Stimulated activated effector memory CD8-positive, alpha-beta T cell treated with anti-CD3 and anti-CD28 coated beads, Interleukin-12 subunit alpha, Interleukin-12 subunit beta, amount 100 ng/mL, for 72 hours (primary cell): ENCODE measurements around the gene ZNF697.
"Not testable (repeated sequence)": the region's sequence is repeated elsewhere in the genome, so short reads cannot be mapped to it uniquely, and the experiment has no call there.

Source experiments
- ATAC-seq: fragments of 150-1000 bp; cut with Tn5 transposase; 2 replicates; pipeline ENCODE4 v1.10.0; 2021
- DNase-seq, 2 donors: peaks; one replicate each; pipeline ENCODE4 v3.0.0; 2021 to 2022; ENCODE audit warnings: low spot score in 2 of 2
- H3K27ac Mint-ChIP-seq: one replicate; pipeline ENCODE4 v1.8.0; 2022; ENCODE audit warnings: mild to moderate bottlenecking, mixed read lengths
- H3K36me3 Mint-ChIP-seq: one replicate; pipeline ENCODE4 v1.8.0; 2022; ENCODE audit warnings: mild to moderate bottlenecking, mixed read lengths
- H3K4me1 Mint-ChIP-seq: one replicate; pipeline ENCODE4 v1.8.0; 2022; ENCODE audit warnings: mixed read lengths
- H3K4me3 Mint-ChIP-seq: one replicate; pipeline ENCODE4 v1.8.0; 2022; ENCODE audit warnings: mild to moderate bottlenecking, mixed read lengths
- H3K9me3 Mint-ChIP-seq: one replicate; pipeline ENCODE4 v1.8.0; 2022; ENCODE audit warnings: mixed read lengths

The ZNF697 gene

GRCh38 chr1:119626011-119626545 is 22.0 kb downstream of the ZNF697 start:
- Mint-ChIP-seq H3K36me3 (no peaks in the 10 kb centered on the region), H3K9me3 (no peaks in the 10 kb centered on the region), H3K4me3 (no peak overlapping the region), H3K4me1 (no peaks in the 10 kb centered on the region), H3K27ac (no peak overlapping the region)
- DNase-seq (no peak), ATAC-seq (no peak)

- no peak for DNase-seq
- Mint-ChIP-seq H3K4me1 (no peaks in the 10 kb centered on the region), H3K4me3 (no peak overlapping the region), H3K27ac (no peak overlapping the region), H3K9me3 (no peaks in the 10 kb centered on the region), H3K36me3 (no peaks in the 10 kb centered on the region)
- ATAC-seq, result no peak
Observed at GRCh38 chr1:119623678-119624077, 24.4 kb downstream of the ZNF697 start.

- H3K4me1 Mint-ChIP-seq, result no peaks in the 10 kb centered on the region
- no peaks in the 10 kb centered on the region for H3K36me3 Mint-ChIP-seq
- H3K9me3 Mint-ChIP-seq, result no peaks in the 10 kb centered on the region
- ATAC-seq (no peak), DNase-seq (no peak)
- no peak overlapping the region for H3K4me3 Mint-ChIP-seq
- no peak overlapping the region for H3K27ac Mint-ChIP-seq
Observed at GRCh38 chr1:119623193-119623515, 24.9 kb downstream of the ZNF697 start.

GRCh38 chr1:119622311-119623192 is 25.5 kb downstream of the ZNF697 start:
- Mint-ChIP-seq H3K36me3 (no peaks in the 10 kb centered on the region), H3K4me3 (no peak overlapping the region)
- ATAC-seq, result no peak

GRCh38 chr1:119621705-119622104 is 26.4 kb downstream of the ZNF697 start:
- Mint-ChIP-seq H3K36me3 (no peaks in the 10 kb centered on the region), H3K4me3 (no peak overlapping the region)
- no peak for ATAC-seq

More at GRCh38 chr1:119622311-119623192, 25.5 kb downstream of the ZNF697 start:
- no peak for DNase-seq
- Mint-ChIP-seq H3K27ac (no peak overlapping the region), H3K9me3 (no peaks in the 10 kb centered on the region), H3K4me1 (no peaks in the 10 kb centered on the region)

GRCh38 chr1:119617751-119618691 is 30.0 kb downstream of the ZNF697 start:
- H3K4me1 Mint-ChIP-seq, result no peaks in the 10 kb centered on the region
- ATAC-seq (no peak), DNase-seq (no peak)
- no peaks in the 10 kb centered on the region for H3K36me3 Mint-ChIP-seq
- no peak overlapping the region for H3K27ac Mint-ChIP-seq
- no peak overlapping the region for H3K4me3 Mint-ChIP-seq
- no peaks in the 10 kb centered on the region for H3K9me3 Mint-ChIP-seq

More at GRCh38 chr1:119621705-119622104, 26.4 kb downstream of the ZNF697 start:
- no peaks in the 10 kb centered on the region for H3K4me1 Mint-ChIP-seq
- no peaks in the 10 kb centered on the region for H3K9me3 Mint-ChIP-seq
- DNase-seq, result no peak
- H3K27ac Mint-ChIP-seq, result no peak overlapping the region

GRCh38 chr1:119616748-119617147 is 31.3 kb downstream of the ZNF697 start:
- not testable (repeated sequence) for H3K4me3 Mint-ChIP-seq, H3K4me1 Mint-ChIP-seq, DNase-seq, H3K27ac Mint-ChIP-seq, H3K9me3 Mint-ChIP-seq, ATAC-seq, H3K36me3 Mint-ChIP-seq

GRCh38 chr1:119615100-119615499 is 33.0 kb downstream of the ZNF697 start:
- H3K27ac Mint-ChIP-seq, ATAC-seq, DNase-seq, H3K9me3 Mint-ChIP-seq, H3K4me1 Mint-ChIP-seq, H3K36me3 Mint-ChIP-seq, H3K4me3 Mint-ChIP-seq: not testable (repeated sequence)

- DNase-seq, result peak; percentile 30 to 80
- Mint-ChIP-seq H3K4me1 (no peaks in the 10 kb centered on the region), H3K9me3 (no peaks in the 10 kb centered on the region), H3K27ac (no peak overlapping the region), H3K4me3 (no peak overlapping the region), H3K36me3 (no peaks in the 10 kb centered on the region)
- ATAC-seq, result peak; percentile 69
Observed at GRCh38 chr1:119613769-119614720, 34.0 kb downstream of the ZNF697 start.

- H3K36me3 Mint-ChIP-seq, result no peaks in the 10 kb centered on the region
- no peak overlapping the region for H3K4me3 Mint-ChIP-seq
- peak; percentile 39 for ATAC-seq
- H3K27ac Mint-ChIP-seq, result no peak overlapping the region
- DNase-seq, result peak; percentile 49 to 85
- no peaks in the 10 kb centered on the region for H3K9me3 Mint-ChIP-seq
- H3K4me1 Mint-ChIP-seq, result no peaks in the 10 kb centered on the region
Observed at GRCh38 chr1:119611701-119612113, 36.4 kb downstream of the ZNF697 start.

- H3K4me3 Mint-ChIP-seq, H3K36me3 Mint-ChIP-seq, H3K9me3 Mint-ChIP-seq, DNase-seq, ATAC-seq, H3K4me1 Mint-ChIP-seq, H3K27ac Mint-ChIP-seq: not testable (repeated sequence)
Observed at GRCh38 chr1:119608816-119609215, 39.2 kb downstream of the ZNF697 start.

- H3K4me3 Mint-ChIP-seq, H3K4me1 Mint-ChIP-seq, ATAC-seq, H3K9me3 Mint-ChIP-seq, DNase-seq, H3K36me3 Mint-ChIP-seq, H3K27ac Mint-ChIP-seq: not testable (repeated sequence)
Observed at GRCh38 chr1:119607087-119607807, 40.8 kb downstream of the ZNF697 start.

GRCh38 chr1:119606394-119606793 is 41.7 kb downstream of the ZNF697 start:
- ATAC-seq, result no peak
- H3K4me1 Mint-ChIP-seq, result no peaks in the 10 kb centered on the region
- DNase-seq, result no peak
- no peak overlapping the region for H3K27ac Mint-ChIP-seq
- H3K4me3 Mint-ChIP-seq, result no peak overlapping the region
- no peaks in the 10 kb centered on the region for H3K36me3 Mint-ChIP-seq
- H3K9me3 Mint-ChIP-seq, result no peaks in the 10 kb centered on the region

GRCh38 chr1:119605686-119606085 is 42.4 kb downstream of the ZNF697 start:
- H3K4me1 Mint-ChIP-seq, result no peaks in the 10 kb centered on the region
- no peak overlapping the region for H3K27ac Mint-ChIP-seq
- ATAC-seq (no peak), DNase-seq (no peak)
- no peaks in the 10 kb centered on the region for H3K9me3 Mint-ChIP-seq
- H3K4me3 Mint-ChIP-seq, result no peak overlapping the region
- no peaks in the 10 kb centered on the region for H3K36me3 Mint-ChIP-seq
